GM18951 (cell line): Measurements from ENCODE around the gene EPN3.

ENCODE experiments used
- POLR2A ChIP-seq: IDR thresholded peaks from 4 replicates; pipeline ENCODE4 v1.6.1; 2011; ENCODE audit warnings: mild to moderate bottlenecking; ENCODE audit not compliant: insufficient read length, insufficient read depth; ENCODE audit errors: extremely low read depth
- in situ Hi-C: fragments of 300-500 bp; cut with MboI; formaldehyde crosslinking; loops from one replicate; pipeline ENCODE4 v1.12.0; 2022; ENCODE audit warnings: low sequenced_read_pairs, mixed read lengths, inconsistent platforms; ENCODE audit not compliant: unreplicated experiment

EPN3 gene

DNA sequence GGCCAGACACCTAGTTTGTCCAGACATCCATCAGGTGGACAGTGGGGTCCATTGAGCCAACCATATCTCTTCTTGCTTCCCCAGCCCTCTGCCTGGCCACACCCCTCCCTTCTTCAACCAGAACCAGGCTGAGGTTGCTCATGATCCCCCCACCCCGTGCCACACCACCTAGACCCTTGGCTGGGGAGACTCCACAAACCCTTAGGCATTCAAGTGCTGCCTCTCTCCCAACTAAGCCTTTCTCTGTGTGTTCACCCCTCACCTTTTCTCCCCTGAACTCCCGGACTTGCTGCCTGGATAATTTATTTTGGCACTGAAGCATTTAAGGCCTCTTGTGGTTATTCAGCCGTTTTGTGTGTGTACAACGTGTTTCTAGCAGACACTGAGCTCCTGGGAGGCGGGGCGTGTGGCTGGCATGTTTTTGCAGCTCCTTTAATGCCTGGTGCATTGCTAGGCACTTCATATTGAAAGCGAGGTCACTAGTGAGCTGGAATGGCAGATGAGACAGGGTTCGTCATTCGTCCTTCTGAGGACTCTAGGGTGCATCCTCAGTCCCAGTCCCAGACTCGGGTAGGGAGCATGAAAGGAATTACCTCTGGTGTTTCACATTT lies 56.7 kb downstream of the EPN3 start:
- in situ Hi-C loops = no loop called here
- no peak for TF ChIP-seq POLR2A

DNA sequence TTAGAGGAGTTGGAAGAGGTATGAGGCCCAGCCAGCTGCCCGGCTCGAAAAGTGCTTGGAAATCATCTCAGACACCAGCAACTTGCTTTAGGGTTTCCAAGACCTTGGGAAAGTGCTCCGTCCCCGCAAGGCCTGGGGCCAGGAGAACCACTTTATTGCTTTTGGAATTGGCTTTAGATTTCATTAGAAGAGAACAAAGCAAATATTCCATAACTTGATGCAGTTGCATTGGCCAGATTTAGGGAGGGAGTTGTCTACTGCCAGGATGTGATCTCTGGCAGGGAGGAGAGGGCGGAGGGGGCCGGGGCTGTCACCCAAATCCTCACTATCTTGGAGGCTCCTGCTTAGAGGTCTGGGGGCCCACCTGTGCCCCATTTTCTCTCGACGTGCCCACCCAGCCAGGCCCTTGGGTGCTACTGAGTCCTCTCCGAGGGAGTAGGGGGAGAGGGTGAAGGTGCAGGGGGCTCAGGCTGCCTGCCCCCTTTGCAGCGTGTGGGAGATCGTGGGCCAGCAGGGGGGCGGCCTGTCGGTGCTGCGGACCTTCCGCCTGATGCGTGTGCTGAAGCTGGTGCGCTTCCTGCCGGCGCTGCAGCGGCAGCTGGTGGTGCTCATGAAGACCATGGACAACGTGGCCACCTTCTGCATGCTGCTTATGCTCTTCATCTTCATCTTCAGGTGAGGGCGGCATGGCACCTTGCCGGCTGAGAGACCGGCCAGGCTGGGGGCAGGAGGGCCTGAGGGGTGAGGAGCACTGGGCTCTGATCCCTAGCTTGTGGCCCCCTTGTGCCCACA lies 58.6 kb downstream of the EPN3 start:
- in situ Hi-C loops = no loop called here
- TF ChIP-seq POLR2A = no peak

DNA sequence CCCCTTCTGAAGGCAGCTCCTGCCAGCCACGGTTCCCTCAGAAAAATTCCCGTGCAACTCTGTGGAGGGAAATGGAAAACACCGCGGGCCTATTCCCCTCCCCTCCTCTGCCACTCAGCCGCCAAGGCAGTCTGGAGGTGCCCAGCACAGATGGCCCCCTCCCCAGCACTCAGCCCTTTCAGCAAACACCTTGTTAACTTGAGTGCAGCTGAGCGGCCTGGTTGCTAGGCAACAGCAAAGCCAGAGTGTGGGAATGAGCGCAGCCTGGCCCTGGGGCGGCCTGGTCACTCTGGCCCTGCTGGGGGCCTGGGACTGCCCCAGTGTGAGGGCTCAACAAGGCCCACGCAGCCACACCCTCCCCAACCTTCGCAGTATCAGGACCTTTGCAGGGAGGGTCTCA lies 60.8 kb downstream of the EPN3 start:
- in situ Hi-C loops = no loop called here
- TF ChIP-seq POLR2A = no peak
